EH (cell line): ENCODE results near the gene ZNF830.
"Not testable (repeated sequence)": the region's sequence is repeated elsewhere in the genome, so short reads cannot be mapped to it uniquely, and the experiment has no call there.

Experiments
- DNase-seq: peaks from one replicate; pipeline ENCODE4 v3.0.0-alpha.2; 2015; ENCODE audit warnings: low read depth

The ZNF830 gene, protein sequence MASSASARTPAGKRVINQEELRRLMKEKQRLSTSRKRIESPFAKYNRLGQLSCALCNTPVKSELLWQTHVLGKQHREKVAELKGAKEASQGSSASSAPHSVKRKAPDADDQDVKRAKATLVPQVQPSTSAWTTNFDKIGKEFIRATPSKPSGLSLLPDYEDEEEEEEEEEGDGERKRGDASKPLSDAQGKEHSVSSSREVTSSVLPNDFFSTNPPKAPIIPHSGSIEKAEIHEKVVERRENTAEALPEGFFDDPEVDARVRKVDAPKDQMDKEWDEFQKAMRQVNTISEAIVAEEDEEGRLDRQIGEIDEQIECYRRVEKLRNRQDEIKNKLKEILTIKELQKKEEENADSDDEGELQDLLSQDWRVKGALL

DNA sequence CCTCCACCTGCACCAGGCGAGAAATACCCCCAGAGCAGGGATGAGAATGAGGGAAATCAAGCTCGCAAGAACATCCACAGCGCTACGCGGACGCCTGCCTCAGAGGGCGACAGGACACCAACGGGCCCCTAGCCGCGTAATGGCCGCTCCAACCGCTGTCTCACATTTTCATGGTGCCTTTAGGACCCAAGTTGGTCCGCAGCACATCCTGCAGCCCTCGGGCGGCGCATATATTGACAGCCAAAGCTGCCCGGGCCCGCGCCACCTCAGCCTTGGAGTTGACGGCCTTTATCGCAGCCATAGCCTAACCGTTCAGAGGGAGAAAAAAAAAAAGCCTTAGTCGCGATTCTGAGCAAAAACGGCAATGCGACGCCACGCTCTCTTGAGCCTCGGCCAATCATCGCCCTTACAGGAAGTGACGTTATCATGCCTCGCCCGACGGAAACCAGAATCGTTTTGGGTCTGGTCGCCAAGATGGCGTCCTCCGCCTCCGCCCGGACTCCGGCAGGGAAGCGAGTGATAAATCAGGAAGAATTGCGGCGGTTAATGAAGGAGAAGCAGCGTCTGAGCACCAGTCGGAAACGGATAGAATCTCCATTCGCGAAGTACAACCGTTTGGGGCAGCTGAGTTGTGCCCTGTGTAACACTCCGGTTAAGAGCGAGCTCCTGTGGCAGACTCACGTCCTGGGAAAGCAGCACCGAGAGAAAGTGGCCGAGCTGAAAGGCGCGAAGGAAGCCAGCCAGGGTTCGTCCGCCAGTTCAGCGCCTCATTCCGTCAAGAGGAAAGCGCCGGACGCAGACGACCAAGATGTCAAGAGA is at the start of gene ZNF830, which contains the start of gene CCT6B:
Gene ZNF830, plus strand, starts transcription at position 448 of the 819 bp plus-strand sequence. Its CDS starts 27 bp downstream, at position 475.
Gene CCT6B, minus strand, starts transcription at position 368 of the 819 bp plus-strand sequence. Its CDS starts 67 bp downstream, at position 301.
- peak; percentile 95 for DNase-seq

DNA sequence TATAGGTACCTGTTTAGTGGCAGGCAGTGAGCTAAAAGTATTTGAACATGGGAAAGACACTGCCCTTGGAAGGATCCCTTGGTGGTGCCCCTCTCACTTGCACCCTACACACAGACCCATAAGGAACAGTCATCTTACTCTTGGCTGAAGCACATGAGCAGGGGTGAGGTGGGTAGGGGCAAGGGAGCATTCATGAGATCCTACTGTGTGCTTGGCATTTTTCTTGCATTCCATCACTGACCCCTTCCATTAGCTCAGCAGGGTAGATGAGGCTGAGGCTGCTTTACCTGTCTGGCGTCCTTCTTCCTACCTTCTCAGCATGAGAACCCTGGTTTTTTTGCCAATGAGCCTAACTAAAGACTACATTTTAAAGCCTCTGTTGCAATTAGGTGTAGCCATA is 48.3 kb upstream of the ZNF830 start:
- no peak for DNase-seq

DNA sequence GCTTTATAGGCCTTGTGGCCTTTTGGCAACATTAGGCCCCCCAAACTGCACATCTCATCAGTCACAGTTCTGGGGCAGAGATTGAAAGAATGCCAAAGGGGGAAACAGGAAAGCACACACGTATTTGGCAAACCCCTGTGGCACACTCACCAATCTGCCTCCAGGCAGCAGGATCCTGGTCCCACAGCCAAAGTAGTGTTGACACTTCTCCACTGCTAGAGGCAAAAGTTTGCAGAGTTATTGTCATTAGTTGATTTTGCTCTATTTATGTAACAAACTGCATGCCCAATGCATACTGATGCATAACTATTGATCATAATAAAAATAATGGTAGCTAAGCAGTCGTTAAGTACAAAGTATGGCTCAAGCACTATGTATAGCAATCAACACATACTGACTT is 45.2 kb upstream of the ZNF830 start:
- DNase-seq: no peak

DNA sequence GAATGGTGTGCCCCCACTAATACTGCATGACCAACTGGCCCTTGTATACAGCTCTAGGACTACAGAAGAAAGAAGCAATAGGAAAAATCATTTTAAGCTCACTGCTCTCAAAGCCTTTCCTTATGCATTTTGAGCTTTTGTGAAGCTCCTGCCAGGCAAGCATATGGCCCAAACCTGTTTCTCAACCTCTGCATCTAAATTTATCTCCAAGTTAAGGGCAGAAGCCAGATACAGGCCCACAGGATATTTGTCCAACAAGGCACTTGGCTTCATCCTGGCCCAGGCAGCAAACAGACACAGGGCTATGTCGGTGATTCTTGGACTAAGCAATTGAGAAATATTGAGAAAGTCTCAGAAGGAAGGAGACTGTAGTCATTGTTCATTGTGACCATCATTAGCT is 44.0 kb upstream of the ZNF830 start:
- no peak for DNase-seq

DNA sequence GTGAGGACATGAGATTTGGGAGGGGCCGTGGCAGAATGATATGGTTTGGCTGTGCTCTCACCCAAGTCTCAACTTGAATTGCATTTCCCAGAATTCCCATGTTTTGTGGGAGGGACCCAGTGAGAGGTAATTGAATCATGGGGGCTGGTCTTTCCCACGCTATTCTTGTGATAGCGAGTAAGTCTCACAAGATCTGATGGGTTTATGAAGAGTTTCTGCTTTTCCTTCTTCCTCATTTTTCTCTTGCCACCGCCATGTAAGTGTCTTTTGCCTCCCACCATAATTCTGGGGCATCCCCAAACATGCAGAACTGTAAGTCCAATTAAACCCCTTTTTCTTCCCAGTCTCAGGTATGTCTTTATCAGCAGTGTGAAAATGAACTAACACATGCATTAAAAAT is 40.7 kb upstream of the ZNF830 start:
- DNase-seq: no peak

DNA sequence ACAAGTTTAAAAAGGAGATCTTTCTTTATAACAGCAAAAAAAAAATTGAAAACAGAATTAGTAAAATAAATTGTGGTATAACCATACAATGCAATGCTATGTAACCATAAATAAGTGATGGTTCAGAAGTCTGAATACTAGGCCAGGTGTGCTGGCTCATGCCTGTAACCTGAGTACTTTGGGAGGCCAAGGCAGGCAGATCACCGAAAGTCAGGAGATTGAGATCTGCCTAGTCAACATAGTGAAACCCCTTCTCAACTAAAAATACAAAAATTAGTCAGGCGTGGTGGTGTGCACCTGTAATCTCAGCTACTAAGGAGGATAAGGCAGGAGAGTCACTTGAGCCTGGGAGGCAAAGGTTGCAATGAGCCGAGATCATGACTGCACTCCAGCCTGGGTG is 34.7 kb upstream of the ZNF830 start:
- DNase-seq: no peak

DNA sequence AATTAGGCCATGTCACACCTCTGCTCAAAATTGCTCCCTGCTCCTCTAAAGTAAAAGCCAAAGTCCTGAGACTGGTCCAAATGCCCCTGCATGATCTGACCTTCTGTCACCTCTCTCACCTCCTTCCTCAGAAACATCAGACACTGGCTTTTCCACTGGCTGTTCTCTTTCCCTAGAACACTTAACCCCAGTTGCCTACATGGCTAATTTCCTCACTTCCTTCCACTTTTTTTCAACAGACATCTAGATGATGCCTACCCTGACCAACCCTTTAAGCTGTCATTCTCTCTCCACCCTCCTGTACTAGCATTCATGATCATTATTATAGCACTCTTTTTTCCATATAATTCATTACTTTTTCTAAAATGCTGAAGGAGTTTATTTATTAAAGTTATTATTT is 31.1 kb upstream of the ZNF830 start:
- DNase-seq: no peak

DNA sequence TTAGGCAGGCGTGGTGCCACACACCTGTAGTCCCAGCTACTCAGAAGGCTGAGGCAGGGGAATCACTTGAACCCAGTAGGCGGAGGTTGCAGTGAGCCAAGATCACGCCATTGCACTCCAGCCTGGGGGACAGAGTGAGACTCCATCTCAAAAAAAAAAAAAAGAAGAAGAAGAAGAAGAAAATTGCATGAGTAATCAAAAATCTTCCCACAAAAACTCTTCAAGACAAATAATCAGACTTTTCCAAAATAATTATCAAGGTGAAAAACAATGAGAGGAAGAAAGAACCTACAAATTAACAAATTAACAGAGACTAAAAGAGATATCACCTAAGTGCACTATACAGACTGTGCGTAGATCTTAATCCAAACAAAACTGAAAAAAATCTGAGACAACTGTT is 10.6 kb upstream of the ZNF830 start:
- not testable (repeated sequence) for DNase-seq

DNA sequence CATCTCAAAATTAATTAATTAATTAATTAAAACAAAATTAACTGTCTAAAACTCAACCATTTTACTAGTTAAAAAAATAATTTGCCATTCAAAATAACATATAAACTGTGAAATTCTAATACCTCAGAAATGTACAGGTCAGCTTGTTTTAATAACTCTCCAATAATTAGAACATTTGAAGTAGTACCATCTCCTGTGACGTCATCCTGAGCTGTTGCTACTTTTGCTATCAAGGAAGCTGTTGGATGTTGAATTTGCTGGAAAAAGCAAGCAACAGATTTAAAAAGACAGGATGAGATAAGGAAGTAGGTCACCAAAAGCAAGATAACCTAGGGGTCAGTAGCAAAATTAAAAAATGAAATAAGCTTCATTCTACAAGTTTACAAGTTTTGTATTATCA is 2.9 kb upstream of the ZNF830 start:
- DNase-seq: no peak

DNA sequence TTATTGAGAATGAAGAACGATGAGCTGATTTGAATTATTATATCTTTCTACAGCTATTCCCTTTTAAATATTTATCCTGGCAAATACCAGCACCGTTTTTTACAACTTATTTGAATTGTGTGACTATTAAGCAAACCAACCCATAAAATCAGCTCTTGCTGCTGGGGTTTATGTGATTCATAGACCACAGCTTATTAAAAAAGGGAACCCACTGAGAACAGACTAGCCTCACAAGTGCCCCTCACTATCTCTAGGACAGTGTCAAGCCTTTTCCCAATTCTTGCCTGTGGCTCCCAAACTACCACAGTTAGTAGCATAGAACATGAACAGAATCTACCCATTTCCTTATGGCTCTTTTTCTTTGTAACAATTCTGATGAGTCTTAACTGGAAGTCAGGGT is 12.8 kb downstream of the ZNF830 start:
- DNase-seq: peak; percentile 41

DNA sequence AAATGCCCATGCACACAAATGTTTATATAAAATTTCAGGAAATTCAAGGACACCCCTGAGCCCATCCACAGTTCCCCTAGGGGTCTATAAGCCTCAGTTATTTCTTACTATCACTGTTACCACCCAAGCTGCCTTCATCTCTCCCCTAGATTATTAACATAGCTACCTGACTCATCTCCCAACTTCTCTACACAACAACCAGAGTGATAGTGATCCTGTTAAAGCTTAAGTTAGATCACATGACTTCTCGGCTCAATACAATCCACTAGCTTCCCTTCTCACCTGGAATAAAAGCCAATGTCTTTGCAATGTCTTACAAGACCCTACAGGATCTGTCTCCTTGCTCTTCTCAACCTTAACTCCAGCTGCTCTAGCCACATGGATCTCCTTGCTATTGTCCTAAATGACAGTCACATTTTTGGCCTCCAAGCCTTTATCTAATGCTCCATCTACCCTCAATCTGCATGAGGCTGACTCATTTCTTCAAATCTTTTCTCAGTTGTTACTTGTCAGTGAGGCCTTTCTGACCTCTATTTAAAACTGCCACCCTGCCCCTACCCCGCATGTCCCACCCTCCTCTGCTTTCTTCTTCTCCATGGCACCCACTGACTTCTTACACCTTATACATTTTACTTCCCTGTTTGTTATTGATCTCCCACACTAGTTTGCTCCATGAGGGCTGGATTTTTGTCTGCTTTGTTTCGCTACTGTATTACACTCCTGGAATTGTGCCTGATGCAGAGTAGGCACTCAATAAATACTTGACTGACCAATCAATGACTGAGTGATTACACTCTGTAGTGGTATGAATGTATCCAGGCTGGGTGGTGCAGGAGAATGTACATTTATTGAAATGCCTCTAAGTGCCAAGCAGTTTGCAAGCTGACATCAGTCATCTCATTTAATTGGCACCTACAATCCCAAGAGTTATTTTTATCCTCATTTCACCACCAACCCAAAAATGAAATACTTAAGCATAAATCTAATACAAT is 13.8 kb downstream of the ZNF830 start:
- peak; percentile 13 for DNase-seq

DNA sequence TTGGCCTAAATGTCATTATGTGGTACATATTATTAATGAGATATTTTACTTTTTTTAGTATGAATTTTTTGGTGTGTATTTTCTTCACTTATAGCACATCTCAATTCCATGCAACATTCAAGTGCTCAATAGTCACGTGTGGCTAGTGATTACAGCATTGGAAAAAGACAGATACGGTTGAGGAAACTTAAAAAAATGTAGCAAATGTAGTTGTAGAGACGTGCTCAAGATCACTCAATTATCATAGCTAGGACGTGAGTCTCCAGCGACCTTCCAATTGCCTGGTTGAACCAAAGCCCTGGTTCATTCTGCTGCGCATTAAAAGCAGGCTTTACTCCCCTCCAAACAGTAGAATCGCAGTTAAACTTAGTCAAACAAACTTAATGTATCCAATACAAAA is 17.8 kb downstream of the ZNF830 start:
- DNase-seq: no peak

DNA sequence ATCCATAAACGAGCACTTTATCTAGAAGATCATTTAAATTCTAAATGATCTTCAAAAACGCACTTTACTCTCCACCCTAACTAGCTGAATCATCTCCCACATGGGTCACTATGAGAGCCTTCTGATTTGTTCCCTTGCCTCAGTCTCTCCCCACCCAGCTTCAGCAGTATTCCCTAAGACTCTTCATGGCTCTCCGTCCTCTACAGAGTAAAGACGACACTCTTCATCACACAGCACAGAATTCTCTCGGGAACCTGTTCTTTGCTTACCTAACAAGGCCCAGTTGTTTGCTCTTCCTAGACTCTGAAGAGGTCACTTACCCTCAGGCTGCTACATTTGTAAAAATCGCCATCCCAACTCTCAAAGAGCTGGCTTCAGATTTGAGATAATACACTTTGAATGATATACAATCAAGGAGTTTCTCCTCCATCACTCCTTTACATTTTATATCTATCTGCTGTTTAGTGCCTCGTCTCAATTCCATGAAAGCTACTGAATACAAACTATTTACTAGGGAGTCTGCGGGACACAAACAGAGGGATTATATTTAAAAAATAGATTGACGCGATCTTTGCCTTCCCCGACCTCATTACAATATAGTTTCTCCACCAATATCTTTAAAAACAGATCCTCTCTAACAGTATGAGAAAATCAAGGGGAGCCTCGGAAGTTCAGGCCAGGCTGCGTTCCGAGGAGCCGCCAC is 18.5 kb downstream of the ZNF830 start:
- DNase-seq: peak; percentile 43

DNA sequence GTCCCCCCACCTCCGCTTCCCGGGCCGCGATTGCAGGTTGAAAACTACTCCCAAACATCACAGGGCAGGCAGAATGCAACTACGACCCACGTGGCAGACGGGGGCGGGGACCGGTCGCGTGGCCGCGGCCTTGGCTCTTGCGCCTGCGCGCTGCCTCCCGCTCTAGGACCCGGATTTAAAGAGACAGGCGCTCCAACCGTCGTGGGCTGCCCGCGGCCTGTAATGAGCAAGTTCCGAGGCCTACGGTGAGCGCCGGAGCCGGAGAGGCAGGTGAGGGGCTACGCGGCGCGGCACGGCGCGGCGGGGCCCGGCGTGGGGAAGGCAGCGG is 19.0 kb downstream of the ZNF830 start, which contains the start of gene LIG3:
Gene LIG3, plus strand, starts transcription at position 160 of the 328 bp plus-strand sequence. CDS start 2,494 bp downstream, outside the sequence.
- peak; percentile 93 for DNase-seq

DNA sequence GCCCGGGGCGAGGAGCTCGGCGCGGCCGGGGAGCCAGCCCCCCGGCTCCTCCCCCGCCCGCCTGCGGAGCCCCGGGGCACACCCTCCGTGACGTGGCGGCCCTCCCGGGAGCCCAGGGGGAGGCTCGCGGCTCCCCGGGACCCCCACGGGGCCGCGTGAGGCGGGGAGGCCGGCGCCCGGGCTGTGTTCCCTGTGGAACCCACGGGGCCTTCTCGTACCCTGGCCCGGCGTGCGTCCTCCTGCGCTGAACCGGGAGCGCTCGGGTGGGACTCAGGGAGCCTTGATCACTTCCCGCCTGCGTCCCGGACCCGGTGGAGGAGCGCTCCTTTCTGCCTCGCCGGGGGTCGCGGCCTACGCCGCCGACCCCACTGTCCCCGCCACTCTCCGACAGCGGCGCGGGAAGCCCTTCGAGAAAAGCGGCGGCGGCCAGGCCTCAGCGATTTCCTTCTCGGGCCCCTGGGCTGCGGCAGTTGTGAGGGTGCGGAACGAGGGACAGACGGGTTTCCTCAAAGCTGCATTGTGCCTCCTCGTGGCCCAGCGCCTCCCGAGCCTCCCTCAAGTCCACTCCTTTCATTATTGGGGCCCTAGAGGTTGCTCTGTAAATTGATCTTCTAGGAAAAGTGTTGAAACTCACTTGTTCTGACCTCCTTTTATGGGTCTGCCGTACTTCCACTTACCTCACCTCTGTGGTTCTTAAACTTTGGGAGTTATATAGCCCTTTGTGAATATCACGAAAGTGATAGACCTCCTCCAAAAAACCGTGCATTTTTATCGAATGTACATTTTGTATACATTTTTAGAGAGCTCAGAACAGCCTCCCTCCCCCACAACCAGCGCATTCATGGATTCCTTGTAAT is 19.6 kb downstream of the ZNF830 start:
- peak; percentile 87 for DNase-seq

DNA sequence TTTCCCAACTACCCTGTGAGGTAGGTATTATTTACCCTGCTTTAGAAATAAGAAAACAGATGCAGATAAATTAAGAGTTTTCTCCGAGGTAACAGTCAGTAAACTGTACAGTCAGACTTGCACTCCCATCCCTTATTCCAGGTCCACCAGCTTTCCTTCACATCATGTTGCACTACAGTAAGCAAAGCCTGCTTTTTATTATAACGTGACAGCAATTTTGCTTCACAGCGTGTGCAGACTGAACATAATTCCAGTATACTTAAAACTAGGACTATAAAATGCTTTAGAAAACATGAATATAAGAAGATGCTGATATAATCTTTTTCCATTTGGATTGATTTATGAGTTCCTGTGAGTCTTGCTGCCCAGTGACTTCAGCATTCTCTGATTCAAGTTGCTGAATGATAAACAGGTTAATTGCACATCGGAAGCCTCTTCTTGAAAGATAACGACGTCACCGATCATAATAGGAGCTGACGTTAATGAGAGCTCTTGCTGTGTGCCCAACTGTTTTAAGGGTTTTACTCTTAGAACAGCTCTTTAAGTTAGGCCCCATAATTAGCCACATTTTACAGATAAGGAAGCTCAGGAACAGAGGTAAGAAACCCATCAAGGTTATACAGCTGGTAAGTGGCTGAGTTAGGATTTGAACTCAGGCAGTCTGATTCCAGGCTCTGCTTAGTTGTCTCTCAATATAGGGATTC is 20.4 kb downstream of the ZNF830 start:
- peak; percentile 55 for DNase-seq

DNA sequence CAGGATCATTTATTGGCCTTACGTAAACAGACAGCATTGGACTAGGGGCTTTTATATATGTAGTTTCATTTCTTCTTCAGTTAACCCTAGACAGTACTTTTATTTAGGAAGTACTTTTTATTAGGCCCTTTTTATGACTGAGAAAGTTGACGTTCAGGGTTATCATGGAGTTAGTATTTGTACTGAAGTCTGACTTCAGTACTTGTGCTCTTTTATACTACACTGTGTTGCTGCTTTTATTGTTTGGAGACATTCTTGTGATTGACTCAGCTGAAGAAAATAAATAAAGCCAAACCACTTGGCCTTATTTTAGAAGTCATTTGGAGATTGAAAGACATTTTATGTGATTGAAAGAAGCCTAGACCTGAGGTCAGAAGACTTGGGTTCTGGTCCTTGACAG is 25.9 kb downstream of the ZNF830 start:
- no peak for DNase-seq

DNA sequence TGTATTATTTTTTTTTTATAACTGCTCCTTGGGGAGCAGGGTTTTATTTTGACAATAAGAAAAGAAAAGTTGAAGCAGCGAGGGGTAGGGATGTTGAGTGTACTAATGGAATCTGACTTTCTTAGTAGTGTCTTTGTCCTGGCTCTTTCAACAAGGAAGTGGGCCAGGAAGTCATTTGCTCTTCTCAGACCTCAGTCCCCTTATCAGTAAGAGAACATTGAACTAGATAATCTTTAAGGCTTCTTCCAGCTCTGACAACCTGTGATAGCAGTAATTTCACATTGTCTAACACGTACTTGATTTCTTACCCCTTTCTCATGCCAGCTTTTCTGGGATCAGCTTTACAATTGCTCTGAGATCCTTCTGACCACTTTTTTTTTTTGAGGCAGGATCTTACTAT is 27.3 kb downstream of the ZNF830 start:
- DNase-seq: no peak

DNA sequence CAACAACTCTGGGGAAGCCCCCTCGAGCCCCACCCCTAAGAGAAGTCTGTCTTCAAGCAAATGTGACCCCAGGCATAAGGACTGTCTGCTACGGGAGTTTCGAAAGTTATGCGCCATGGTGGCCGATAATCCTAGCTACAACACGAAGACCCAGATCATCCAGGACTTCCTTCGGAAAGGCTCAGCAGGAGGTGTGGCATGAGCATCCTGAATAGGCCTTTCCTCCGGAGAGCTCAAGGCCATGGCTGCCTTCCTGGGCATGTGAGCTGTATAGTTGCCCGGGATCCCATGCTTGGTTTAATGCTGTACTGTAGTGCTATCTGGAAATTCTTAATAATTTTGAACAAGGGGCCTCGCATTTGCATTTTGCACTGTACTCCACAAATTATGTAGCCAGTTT is 28.1 kb downstream of the ZNF830 start:
- DNase-seq: no peak

DNA sequence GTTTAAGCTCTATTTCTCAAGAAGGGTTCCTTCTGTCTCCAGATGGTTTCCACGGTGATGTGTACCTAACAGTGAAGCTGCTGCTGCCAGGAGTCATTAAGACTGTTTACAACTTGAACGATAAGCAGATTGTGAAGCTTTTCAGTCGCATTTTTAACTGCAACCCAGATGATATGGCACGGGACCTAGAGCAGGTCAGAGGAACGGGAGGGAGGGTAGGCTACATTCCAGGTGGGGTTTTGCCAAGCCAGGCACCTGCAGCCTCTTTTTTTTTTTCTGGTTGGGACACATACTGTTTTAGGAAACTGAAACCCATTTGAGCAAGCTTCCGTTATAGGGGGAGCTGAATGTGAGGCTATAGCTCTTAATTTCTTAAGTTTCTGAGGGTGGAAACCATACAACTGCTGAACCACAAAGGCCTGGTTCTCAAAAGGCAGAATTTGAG is 29.6 kb downstream of the ZNF830 start:
- DNase-seq: no peak
